Endothelial cell (in vitro differentiated cells): ENCODE data around the gene MEPE. TPM values are rescaled to one million over a fixed set of nuclear protein-coding genes. Genes with fewer than 3 reads are reported as not detected.

Experiments used
- DNase-seq: peaks from one replicate; pipeline ENCODE4 v3.0.0; 2021; ENCODE audit warnings: low spot score
- H3K27ac Mint-ChIP-seq: one replicate; pipeline ENCODE4 v1.8.0; 2021; ENCODE audit warnings: mixed read lengths, inconsistent platforms; ENCODE audit not compliant: unreplicated experiment
- H3K27me3 Mint-ChIP-seq: one replicate; pipeline ENCODE4 v1.8.0; 2021; ENCODE audit warnings: mild to moderate bottlenecking, moderate library complexity, mixed read lengths, inconsistent platforms; ENCODE audit not compliant: unreplicated experiment
- H3K36me3 Mint-ChIP-seq: one replicate; pipeline ENCODE4 v1.8.0; 2021; ENCODE audit warnings: mild to moderate bottlenecking, low read depth, mixed read lengths, inconsistent platforms; ENCODE audit not compliant: unreplicated experiment
- H3K4me1 Mint-ChIP-seq: one replicate; pipeline ENCODE4 v1.8.0; 2021; ENCODE audit warnings: mild to moderate bottlenecking, mixed read lengths, inconsistent platforms; ENCODE audit not compliant: unreplicated experiment
- H3K4me3 Mint-ChIP-seq: one replicate; pipeline ENCODE4 v1.8.0; 2021; ENCODE audit warnings: mild to moderate bottlenecking, mixed read lengths, inconsistent platforms; ENCODE audit not compliant: unreplicated experiment
- H3K9me3 Mint-ChIP-seq: one replicate; pipeline ENCODE4 v1.8.0; 2021; ENCODE audit warnings: mixed read lengths, inconsistent platforms; ENCODE audit not compliant: unreplicated experiment
- total RNA-seq: library from RNA; stranded (reverse); fragmentation: NEBNext Ultra II Directional; extraction: Animal tissue kit (Norgen Biotek cat#: 25700); gene quantifications from one replicate; pipeline ENCODE4 v1.2.1, GENCODE V29; 2021; ENCODE audit not compliant: unreplicated experiment
- TF ChIP-seq, protein P1 (sequence below): fragments of 200-600 bp; sonication (generic); IDR thresholded peaks from one replicate; pipeline ENCODE4 v1.5.0; 2021; ENCODE audit warnings: antibody characterized with exemption; ENCODE audit not compliant: unreplicated experiment

MEPE gene
- total RNA-seq, 1 donor from 2014 or later, result not detected

- H3K27ac Mint-ChIP-seq, result no peak overlapping the region
- H3K4me1 Mint-ChIP-seq, result no peaks in the 10 kb centered on the region
- H3K27me3 Mint-ChIP-seq, result no peaks in the 10 kb centered on the region
- no peak overlapping the region for H3K4me3 Mint-ChIP-seq
- H3K9me3 Mint-ChIP-seq, result no peaks in the 10 kb centered on the region
- TF ChIP-seq, protein P1, sequence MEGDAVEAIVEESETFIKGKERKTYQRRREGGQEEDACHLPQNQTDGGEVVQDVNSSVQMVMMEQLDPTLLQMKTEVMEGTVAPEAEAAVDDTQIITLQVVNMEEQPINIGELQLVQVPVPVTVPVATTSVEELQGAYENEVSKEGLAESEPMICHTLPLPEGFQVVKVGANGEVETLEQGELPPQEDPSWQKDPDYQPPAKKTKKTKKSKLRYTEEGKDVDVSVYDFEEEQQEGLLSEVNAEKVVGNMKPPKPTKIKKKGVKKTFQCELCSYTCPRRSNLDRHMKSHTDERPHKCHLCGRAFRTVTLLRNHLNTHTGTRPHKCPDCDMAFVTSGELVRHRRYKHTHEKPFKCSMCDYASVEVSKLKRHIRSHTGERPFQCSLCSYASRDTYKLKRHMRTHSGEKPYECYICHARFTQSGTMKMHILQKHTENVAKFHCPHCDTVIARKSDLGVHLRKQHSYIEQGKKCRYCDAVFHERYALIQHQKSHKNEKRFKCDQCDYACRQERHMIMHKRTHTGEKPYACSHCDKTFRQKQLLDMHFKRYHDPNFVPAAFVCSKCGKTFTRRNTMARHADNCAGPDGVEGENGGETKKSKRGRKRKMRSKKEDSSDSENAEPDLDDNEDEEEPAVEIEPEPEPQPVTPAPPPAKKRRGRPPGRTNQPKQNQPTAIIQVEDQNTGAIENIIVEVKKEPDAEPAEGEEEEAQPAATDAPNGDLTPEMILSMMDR, result no peak
- H3K36me3 Mint-ChIP-seq, result no peaks in the 10 kb centered on the region
- DNase-seq, result no peak
Observed at GRCh38 chr4:87807402-87807801, 25.4 kb upstream of the MEPE start.

DNA sequence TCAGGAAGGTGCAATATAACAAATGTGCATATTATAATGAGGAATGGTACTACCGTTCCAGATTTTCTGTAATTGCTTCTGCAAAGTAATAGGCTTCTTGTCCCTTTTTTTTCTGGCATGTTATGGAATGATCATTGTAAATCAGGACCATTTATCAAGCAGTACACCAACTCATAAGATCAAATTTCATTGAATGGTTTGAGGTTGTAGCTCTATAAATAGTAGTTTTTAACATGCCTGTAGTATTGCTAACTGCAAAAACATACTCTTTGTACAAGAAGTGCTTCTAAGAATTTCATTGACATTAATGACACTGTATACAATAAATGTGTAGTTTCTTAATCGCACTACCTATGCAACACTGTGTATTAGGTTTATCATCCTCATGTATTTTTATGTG, 20.8 kb upstream of the MEPE start:
- Mint-ChIP-seq H3K4me3 (no peak overlapping the region), H3K9me3 (no peaks in the 10 kb centered on the region), H3K27me3 (no peaks in the 10 kb centered on the region), H3K4me1 (no peaks in the 10 kb centered on the region), H3K36me3 (no peaks in the 10 kb centered on the region), H3K27ac (no peak overlapping the region)
- DNase-seq, result no peak
- TF ChIP-seq, protein P1, result no peak

- Mint-ChIP-seq H3K9me3 (no peaks in the 10 kb centered on the region), H3K4me3 (no peak overlapping the region), H3K27ac (no peak overlapping the region), H3K36me3 (peaks cover 6% of the 10 kb centered on the region), H3K27me3 (peaks cover 4% of the 10 kb centered on the region), H3K4me1 (no peaks in the 10 kb centered on the region)
- no peak for DNase-seq
- TF ChIP-seq, protein P1, result no peak
Observed at GRCh38 chr4:87819281-87819919, 13.4 kb upstream of the MEPE start.

DNA sequence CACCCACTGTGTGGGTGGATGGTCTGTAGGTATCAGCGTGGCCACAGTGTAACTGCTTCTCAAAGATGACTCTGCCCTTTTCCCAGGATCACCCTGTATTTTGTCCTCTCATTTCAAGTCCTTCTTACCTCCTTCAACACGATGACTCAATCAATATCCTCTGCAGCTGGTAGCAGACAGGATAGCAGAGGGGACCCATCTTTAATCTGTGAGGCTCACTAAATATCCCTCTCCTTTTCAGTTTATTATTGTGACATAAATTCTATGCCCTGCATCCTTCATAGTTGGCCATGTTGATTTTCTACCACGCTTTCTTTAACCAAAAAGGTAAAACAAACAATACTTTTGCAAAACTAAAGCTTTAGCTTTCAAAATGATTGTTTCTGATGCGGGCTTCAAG, 9.6 kb upstream of the MEPE start:
- H3K9me3 Mint-ChIP-seq, result no peaks in the 10 kb centered on the region

DNA sequence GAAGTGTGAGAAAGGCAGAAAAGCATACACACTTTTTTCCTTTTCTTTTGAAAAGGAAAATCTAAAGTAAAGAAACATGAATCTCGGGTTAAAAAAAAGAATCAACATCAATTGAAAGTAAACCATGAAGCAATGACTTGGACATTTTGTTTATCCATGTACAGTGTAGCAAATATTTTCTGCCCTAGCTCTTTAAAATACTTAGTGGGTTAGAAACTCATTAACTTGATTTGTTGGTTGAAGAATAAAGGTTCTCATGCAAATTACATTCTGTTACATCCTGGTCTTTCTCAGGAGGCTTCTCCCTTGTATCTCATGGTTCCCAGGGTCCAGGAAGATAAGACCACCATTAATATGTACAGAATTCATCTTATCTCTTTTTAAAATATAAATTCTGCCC, 9.0 kb upstream of the MEPE start:
- Mint-ChIP-seq H3K27me3 (peaks cover 2% of the 10 kb centered on the region), H3K36me3 (peaks cover 6% of the 10 kb centered on the region), H3K4me1 (no peaks in the 10 kb centered on the region), H3K27ac (no peak overlapping the region), H3K9me3 (no peaks in the 10 kb centered on the region), H3K4me3 (no peak overlapping the region)
- TF ChIP-seq, protein P1, result no peak
- no peak for DNase-seq

More for the DNA sequence above, 9.6 kb upstream of the MEPE start:
- TF ChIP-seq, protein P1, result no peak
- no peak for DNase-seq
- no peak overlapping the region for H3K27ac Mint-ChIP-seq
- H3K4me3 Mint-ChIP-seq, result no peak overlapping the region
- H3K27me3 Mint-ChIP-seq, result peaks cover 4% of the 10 kb centered on the region
- peaks cover 6% of the 10 kb centered on the region for H3K36me3 Mint-ChIP-seq
- no peaks in the 10 kb centered on the region for H3K4me1 Mint-ChIP-seq
